Measurements from ENCODE around the gene DVL2. TPM values are rescaled to one million over a fixed set of nuclear protein-coding genes. Genes with fewer than 3 reads are reported as not detected.

DVL2 gene
- total RNA-seq, 4 donors from 2014 or later = 53.2 to 78.1 (median 55.5) TPM

DNA sequence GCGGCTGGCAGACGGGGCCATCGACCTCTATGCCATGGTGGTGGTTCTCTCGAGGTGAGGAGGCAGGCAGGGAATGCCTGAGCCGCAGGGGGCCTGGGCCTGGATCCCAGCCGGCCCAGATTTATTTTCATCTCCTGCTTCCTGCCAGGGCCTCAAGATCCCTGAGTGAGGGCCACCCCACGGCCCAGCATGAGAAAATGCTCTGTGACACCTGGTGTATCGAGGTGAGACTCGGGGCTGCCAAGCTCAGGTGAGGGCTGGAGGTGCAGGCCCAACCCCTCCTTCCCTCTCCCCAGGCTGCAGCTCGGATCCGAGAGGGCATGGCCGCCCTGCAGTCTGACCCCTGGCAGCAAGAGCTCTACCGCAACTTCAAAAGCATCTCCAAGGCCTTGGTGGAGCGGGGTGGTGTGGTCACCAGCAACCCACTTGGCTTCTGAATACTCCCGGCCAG lies 9.6 kb downstream of the DVL2 start:
- Histone ChIP-seq H3K27ac (no peak overlapping the region), H3K36me3 (peaks cover 72% of the 10 kb centered on the region), H3K4me3 (no peak overlapping the region), H3K4me1 (peaks cover 35% of the 10 kb centered on the region), H3K9me3 (no peaks in the 10 kb centered on the region), H3K27me3 (no peaks in the 10 kb centered on the region)
- WGBS = 68% methylated on average over 8 of the region's 15 CpGs
- DNase-seq (ENCODE audit: low spot score in 2 of 2) = no peak
- TF ChIP-seq POLR2A (IDR thresholded peaks at IDR 0.05) (no peak), POLR2AphosphoS5 (IDR thresholded peaks at IDR 0.05) (no peak), EP300 (IDR thresholded peaks at IDR 0.05) (no peak), CTCF (IDR thresholded peaks at IDR 0.05) (no peak)

DNA sequence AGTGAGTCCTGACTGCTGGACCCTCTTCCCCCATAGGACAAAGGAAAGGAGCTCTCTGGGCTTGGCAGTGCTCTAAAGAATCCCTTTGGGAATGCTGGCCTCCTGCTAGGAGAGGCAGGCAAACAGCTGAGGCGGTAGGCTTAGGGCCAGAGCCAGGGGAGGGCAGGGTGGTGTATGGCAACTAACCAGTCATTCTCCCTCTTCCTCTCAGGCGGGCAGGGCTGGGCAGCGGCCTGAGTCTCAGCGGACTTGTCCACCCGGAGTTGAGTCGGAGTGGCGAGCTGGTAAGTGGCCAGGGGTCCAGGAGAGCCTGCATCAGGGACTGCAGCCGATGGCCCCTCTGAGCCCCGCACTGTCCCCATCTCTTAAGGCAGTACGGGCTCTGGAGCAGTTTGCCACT lies 10.2 kb downstream of the DVL2 start:
- 74% methylated on average over 3 of the region's 10 CpGs for WGBS
- no peak for DNase-seq (ENCODE audit: low spot score in 2 of 2)
- Histone ChIP-seq H3K9me3 (no peaks in the 10 kb centered on the region), H3K4me3 (no peak overlapping the region), H3K27me3 (no peaks in the 10 kb centered on the region), H3K27ac (no peak overlapping the region), H3K4me1 (peaks cover 41% of the 10 kb centered on the region), H3K36me3 (peaks cover 66% of the 10 kb centered on the region)
- TF ChIP-seq EP300 (IDR thresholded peaks at IDR 0.05) (no peak), CTCF (IDR thresholded peaks at IDR 0.05) (no peak), POLR2A (IDR thresholded peaks at IDR 0.05) (no peak), POLR2AphosphoS5 (IDR thresholded peaks at IDR 0.05) (no peak)

GRCh38 chr17:7223375-7223774 lies 10.9 kb downstream of the DVL2 start:
- Histone ChIP-seq H3K27me3 (no peaks in the 10 kb centered on the region), H3K4me3 (no peak overlapping the region), H3K4me1 (peaks cover 42% of the 10 kb centered on the region), H3K36me3 (peaks cover 62% of the 10 kb centered on the region), H3K9me3 (no peaks in the 10 kb centered on the region), H3K27ac (no peak overlapping the region)
- no peak for TF ChIP-seq CTCF (IDR thresholded peaks at IDR 0.05)
- no peak for TF ChIP-seq EP300 (IDR thresholded peaks at IDR 0.05)
- TF ChIP-seq POLR2AphosphoS5 (IDR thresholded peaks at IDR 0.05) = no peak
- TF ChIP-seq POLR2A (IDR thresholded peaks at IDR 0.05) = no peak
- no CpG with 5 or more reads among the region's 4 CpGs for WGBS
- no peak for DNase-seq (ENCODE audit: low spot score in 2 of 2)

- Histone ChIP-seq H3K9me3 (no peaks in the 10 kb centered on the region), H3K27ac (no peak overlapping the region), H3K4me1 (peaks cover 45% of the 10 kb centered on the region), H3K27me3 (no peaks in the 10 kb centered on the region), H3K36me3 (peaks cover 59% of the 10 kb centered on the region), H3K4me3 (no peak overlapping the region)
- TF ChIP-seq POLR2AphosphoS5 (IDR thresholded peaks at IDR 0.05) (no peak), POLR2A (IDR thresholded peaks at IDR 0.05) (no peak), EP300 (IDR thresholded peaks at IDR 0.05) (no peak), CTCF (IDR thresholded peaks at IDR 0.05) (no peak)
- DNase-seq (ENCODE audit: low spot score in 2 of 2) = no peak
- 76% methylated on average over 7 of the region's 7 CpGs for whole genome bisulfite sequencing
Observed at GRCh38 chr17:7222972-7223292, 11.4 kb downstream of the DVL2 start.

GRCh38 chr17:7222093-7222971 lies 12.0 kb downstream of the DVL2 start:
- Histone ChIP-seq H3K9me3 (no peaks in the 10 kb centered on the region), H3K27ac (no peak overlapping the region), H3K36me3 (peaks cover 53% of the 10 kb centered on the region), H3K4me3 (no peak overlapping the region), H3K4me1 (peaks cover 51% of the 10 kb centered on the region), H3K27me3 (no peaks in the 10 kb centered on the region)
- TF ChIP-seq POLR2AphosphoS5 (IDR thresholded peaks at IDR 0.05) = no peak
- no peak for TF ChIP-seq CTCF (IDR thresholded peaks at IDR 0.05)
- TF ChIP-seq POLR2A (IDR thresholded peaks at IDR 0.05) = no peak
- TF ChIP-seq EP300 (IDR thresholded peaks at IDR 0.05) = no peak
- WGBS = 69% methylated on average over 8 of the region's 15 CpGs
- peak in 1 of 2 donors; percentile 58 for DNase-seq (ENCODE audit: low spot score in 2 of 2)

Measured in suprapubic skin (tissue), 4 donors.